Measurements from ENCODE around the gene YEATS2. TPM values are rescaled to one million over a fixed set of nuclear protein-coding genes. Genes with fewer than 3 reads are reported as not detected.
"Not testable (repeated sequence)": the region's sequence is repeated elsewhere in the genome, so short reads cannot be mapped to it uniquely, and the experiment has no call there.

YEATS2 gene
- polyA plus RNA-seq, 1 of the 3 experiments (the other 2 are of a cell fraction) = 19.9 TPM

GRCh38 chr3:183776451-183776850, 78.9 kb downstream of the YEATS2 start:
- H3K36me3 ChIP-seq (replicated peaks in 1 of 2; ENCODE audit: control insufficient read depth in 1 of 2, insufficient read depth in 2 of 2, low read length in 1 of 2) = peaks cover 68 to 76% of the 10 kb centered on the region in 2 experiments
- H3K9me2 ChIP-seq; H3K4me1 ChIP-seq (ENCODE audit: control insufficient read depth in 1 of 2, insufficient read depth in 2 of 2, low read depth in 1 of 2, low read length in 1 of 2); H3F3A ChIP-seq (replicated peaks; ENCODE audit: insufficient read depth); H3K27me3 ChIP-seq (ENCODE audit: insufficient read depth); H4K20me1 ChIP-seq (ENCODE audit: insufficient read depth); H2AFZ ChIP-seq (ENCODE audit: low read depth); H3K27ac ChIP-seq (ENCODE audit: low read depth in 2 of 2, low read length in 1 of 2); POLR2A ChIA-PET; H3K9me3 ChIP-seq; H3K4me2 ChIP-seq; H3K4me3 ChIP-seq (ENCODE audit: low read depth in 2 of 2, low read length in 1 of 2); DNase-seq; H3K9ac ChIP-seq; H3K79me2 ChIP-seq (ENCODE audit: insufficient read depth): not testable (repeated sequence)
- CTCF ChIA-PET = interaction anchor here (1.1 to 1.7 kb wide), 2 partner anchors 9 to 297 kb away, joined by 3 to 10 read pairs; no protein-coding TSS in a partner anchor
- 96% methylated on average over 5 of the region's 5 CpGs for WGBS (ENCODE audit: low lambda C conversion rate)

- Histone ChIP-seq H3K9ac (no peak overlapping the region), H3F3A (replicated peaks; ENCODE audit: insufficient read depth) (peaks cover 8% of the 10 kb centered on the region), H3K79me2 (ENCODE audit: insufficient read depth) (peaks cover 4% of the 10 kb centered on the region; the same call in 1 of the 2 replicates), H3K9me3 (no peaks in the 10 kb centered on the region), H3K4me2 (no peak overlapping the region), H3K27me3 (ENCODE audit: insufficient read depth) (no peaks in the 10 kb centered on the region), H3K4me1 (ENCODE audit: control insufficient read depth in 1 of 2, insufficient read depth in 2 of 2, low read depth in 1 of 2, low read length in 1 of 2) (no peaks in the 10 kb centered on the region; a peak in 1 of 4 replicates), H3K9me2 (no peaks in the 10 kb centered on the region), H3K27ac (ENCODE audit: low read depth in 2 of 2, low read length in 1 of 2) (no peak overlapping the region), H4K20me1 (ENCODE audit: insufficient read depth) (no peaks in the 10 kb centered on the region), H3K36me3 (replicated peaks in 1 of 2; ENCODE audit: control insufficient read depth in 1 of 2, insufficient read depth in 2 of 2, low read length in 1 of 2) (peaks cover 67 to 73% of the 10 kb centered on the region in 2 experiments), H2AFZ (ENCODE audit: low read depth) (no peak overlapping the region), H3K4me3 (ENCODE audit: low read depth in 2 of 2, low read length in 1 of 2) (no peak overlapping the region)
- POLR2A ChIA-PET = no interaction called here
- DNase-seq = no peak
- CTCF ChIA-PET = interaction anchor here (1.7 kb wide), 1 partner anchor 10 kb away, joined by 10 read pairs; no protein-coding TSS in a partner anchor
- no peak for TF ChIP-seq SIN3A (IDR thresholded peaks at IDR 0.05; ENCODE audit: borderline replicate concordance, low read depth, low read length)
- TF ChIP-seq NRF1 (IDR thresholded peaks at IDR 0.05; ENCODE audit: low read depth, low read length) = no peak
- TF ChIP-seq FOSL2 (IDR thresholded peaks at IDR 0.05; ENCODE audit: borderline replicate concordance, low read depth) = no peak
- no peak for TF ChIP-seq SMC3 (IDR thresholded peaks at IDR 0.05; ENCODE audit: low read depth, low read length)
- no peak for TF ChIP-seq CHD2 (IDR thresholded peaks at IDR 0.05; ENCODE audit: low read length, partially characterized antibody)
- TF ChIP-seq TEAD4 (IDR thresholded peaks at IDR 0.05; ENCODE audit: borderline replicate concordance, insufficient read depth) = no peak
- no peak for TF ChIP-seq USF1 (IDR thresholded peaks at IDR 0.05; ENCODE audit: borderline replicate concordance, low read depth)
- TF ChIP-seq RXRA (IDR thresholded peaks at IDR 0.05; ENCODE audit: borderline replicate concordance, low read depth) = no peak
- no peak for TF ChIP-seq MAX (IDR thresholded peaks at IDR 0.05; ENCODE audit: low read depth)
- TF ChIP-seq EP300 (IDR thresholded peaks at IDR 0.05; ENCODE audit: borderline replicate concordance in 1 of 2, low read depth in 1 of 2, low read length in 1 of 2) = no peak
- TF ChIP-seq FOXJ3 (CRISPR knock-in tag; IDR thresholded peaks at IDR 0.05) = no peak
- no peak for TF ChIP-seq TAF1 (IDR thresholded peaks at IDR 0.05; ENCODE audit: borderline replicate concordance, low read depth, low read length)
- no peak for TF ChIP-seq RAD21 (IDR thresholded peaks at IDR 0.05; ENCODE audit: low read length)
- no peak for TF ChIP-seq NFIC (IDR thresholded peaks at IDR 0.05; ENCODE audit: borderline replicate concordance)
- TF ChIP-seq RFX5 (IDR thresholded peaks at IDR 0.05; ENCODE audit: low read length) = no peak
- TF ChIP-seq CTCF (IDR thresholded peaks at IDR 0.05) = no peak
- 91% methylated on average over 4 of the region's 4 CpGs for WGBS (ENCODE audit: low lambda C conversion rate)
Measured at GRCh38 chr3:183777016-183777618, 79.5 kb downstream of the YEATS2 start.

Measured in SK-N-SH (cell line).